GM23338 (cell line): ENCODE results near the gene NDRG2. TPM values are rescaled to one million over a fixed set of nuclear protein-coding genes. Genes with fewer than 3 reads are reported as not detected.
A peak's percentile ranks its signal among the peaks of the same experiment; 100 is the strongest.

Experiments
- ATAC-seq: fragments of 200-7000 bp; cut with Tn5 transposase; 3 replicates; pipeline ENCODE4 v1.9.1; 2020
- DNase-seq: peaks from one replicate; pipeline ENCODE4 v3.0.0-alpha.2; 2015; ENCODE audit warnings: low spot score
- H2AFZ ChIP-seq: fragments of 200-600 bp; sonication (generic); 2 replicates; pipeline ENCODE4 v1.8.0; 2016; ENCODE audit warnings: antibody characterized with exemption, mild to moderate bottlenecking, moderate library complexity
- H3F3A ChIP-seq: fragments of 200-600 bp; sonication (generic); replicated peaks from 2 replicates; pipeline ENCODE4 v1.8.0; 2017; ENCODE audit warnings: antibody characterized with exemption, mixed run types, low read depth
- H3K27ac ChIP-seq: fragments of 200-600 bp; sonication (generic); 2 replicates; pipeline ENCODE4 v1.6.1; 2016; ENCODE audit warnings: low read depth
- H3K27me3 ChIP-seq: fragments of 200-600 bp; sonication (generic); 2 replicates; pipeline ENCODE4 v1.8.0; 2016; ENCODE audit warnings: mild to moderate bottlenecking, mixed run types, moderate library complexity; ENCODE audit not compliant: insufficient read depth
- H3K36me3 ChIP-seq: fragments of 200-600 bp; sonication (generic); 2 replicates; pipeline ENCODE4 v1.8.0; 2016; ENCODE audit warnings: mild to moderate bottlenecking; ENCODE audit not compliant: insufficient read depth
- H3K4me1 ChIP-seq: fragments of 200-600 bp; sonication (generic); 2 replicates; pipeline ENCODE4 v1.8.0; 2016; ENCODE audit warnings: mild to moderate bottlenecking, moderate library complexity; ENCODE audit not compliant: insufficient read depth
- H3K4me2 ChIP-seq: fragments of 200-600 bp; sonication (generic); 2 replicates; pipeline ENCODE4 v1.7.1; 2017; ENCODE audit warnings: mixed run types
- H3K4me3 ChIP-seq: fragments of 200-600 bp; sonication (generic); 2 replicates; pipeline ENCODE4 v1.6.1; 2016; ENCODE audit warnings: mixed run types
- H3K79me2 ChIP-seq: fragments of 200-600 bp; sonication (generic); replicated peaks from 2 replicates; pipeline ENCODE4 v1.8.0; 2017; ENCODE audit warnings: mild to moderate bottlenecking; ENCODE audit not compliant: insufficient read depth
- H3K9me2 ChIP-seq: fragments of 200-600 bp; sonication (generic); 2 replicates; pipeline ENCODE4 v1.8.0; 2017; ENCODE audit not compliant: insufficient read depth
- H4K20me1 ChIP-seq: fragments of 200-600 bp; sonication (generic); replicated peaks from 2 replicates; pipeline ENCODE4 v1.8.0; 2017; ENCODE audit warnings: mild to moderate bottlenecking; ENCODE audit not compliant: insufficient read depth
- H3K27ac Mint-ChIP-seq: 2 replicates; pipeline ENCODE4 v1.8.0; 2020; ENCODE audit warnings: inconsistent platforms, mild to moderate bottlenecking, moderate library complexity, mixed read lengths
- H3K27me3 Mint-ChIP-seq: 3 replicates; pipeline ENCODE4 v1.8.0; 2022; ENCODE audit warnings: low read depth, mild to moderate bottlenecking, moderate library complexity, mixed read lengths, inconsistent platforms; ENCODE audit not compliant: insufficient read depth, poor library complexity
- H3K36me3 Mint-ChIP-seq: 3 replicates; pipeline ENCODE4 v1.8.0; 2021; ENCODE audit warnings: low read depth, mild to moderate bottlenecking, inconsistent platforms, moderate library complexity, mixed read lengths
- H3K4me1 Mint-ChIP-seq: 3 replicates; pipeline ENCODE4 v1.8.0; 2020; ENCODE audit warnings: mild to moderate bottlenecking, inconsistent platforms, mixed read lengths
- H3K4me3 Mint-ChIP-seq: 3 replicates; pipeline ENCODE4 v1.8.0; 2021; ENCODE audit warnings: moderate library complexity, mild to moderate bottlenecking, inconsistent platforms, mixed read lengths
- H3K9me3 Mint-ChIP-seq: 3 replicates; pipeline ENCODE4 v1.8.0; 2020; ENCODE audit warnings: moderate library complexity, mild to moderate bottlenecking, inconsistent platforms, mixed read lengths
- ETS1 ChIP-seq: IDR thresholded peaks from 2 replicates; pipeline ENCODE4 v1.6.1; 2016; ENCODE audit warnings: antibody characterized with exemption
- EZH2 ChIP-seq: fragments of 200-600 bp; sonication (generic); IDR thresholded peaks from one replicate; pipeline ENCODE4 v1.8.0; 2017; ENCODE audit warnings: antibody characterized with exemption, mild to moderate bottlenecking, low read depth; ENCODE audit not compliant: unreplicated experiment
- JUNB ChIP-seq: IDR thresholded peaks from one replicate; pipeline ENCODE4 v1.6.1; 2016; ENCODE audit warnings: antibody characterized with exemption; ENCODE audit not compliant: unreplicated experiment
- POLR2AphosphoS5 ChIP-seq: IDR thresholded peaks from 2 replicates; pipeline ENCODE4 v1.6.1; 2016; ENCODE audit warnings: antibody characterized with exemption, low read depth
- REST ChIP-seq: IDR thresholded peaks from one replicate; pipeline ENCODE4 v1.6.1; 2018; ENCODE audit warnings: antibody characterized with exemption; ENCODE audit not compliant: unreplicated experiment
- ZNF114 ChIP-seq: fragments of 250-450 bp; sonication (Bioruptor Pico); IDR thresholded peaks from 2 replicates; pipeline ENCODE4 v1.5.0; 2020; ENCODE audit warnings: mild to moderate bottlenecking, moderate library complexity
- ZNF331 ChIP-seq: fragments of 250-450 bp; sonication (Bioruptor Pico); IDR thresholded peaks from 2 replicates; pipeline ENCODE4 v1.5.0; 2020; ENCODE audit warnings: low read depth, mild to moderate bottlenecking, moderate library complexity
- ZNF462 ChIP-seq: fragments of 250-450 bp; sonication (Bioruptor Pico); IDR thresholded peaks from 2 replicates; pipeline ENCODE4 v1.5.0; 2020; ENCODE audit warnings: mild to moderate bottlenecking, moderate library complexity
- long read RNA-seq: library from polyadenylated mRNA; unstranded; transcript quantifications from one replicate; pipeline ENCODE4 v2.0.0, GENCODE V29; 2020; ENCODE audit not compliant: unreplicated experiment
- polyA plus RNA-seq: library from polyadenylated mRNA; unstranded; fragments of >200 nt; fragmentation: Nextera tagmentation; extraction: Ambion mirVana; gene quantifications from 2 replicates; pipeline ENCODE4 v1.2.1, GENCODE V29; 2016
- total RNA-seq: library from RNA; depleted of rRNA; stranded (reverse); fragments of >200 nt; shearing (Covaris generic); gene quantifications from 2 replicates; pipeline ENCODE4 v1.2.3, GENCODE V29; 2014; rRNA removed

Gene NDRG2
- 15.2 and 20.6 TPM in 2 replicates for total RNA-seq
- 8.8 and 10.5 TPM in 2 replicates for polyA plus RNA-seq
- long read RNA-seq, partial matches to known transcripts: 0 of 17 reads
- long read RNA-seq, other reads (novel, unspliced or antisense): 6 of 17 reads

- H3K4me2 ChIP-seq: peak within 1 kb of the TSS; percentile 97
- peaks cover 7% of the 10 kb centered on the region; the same call in 1 of the 2 replicates for H3F3A ChIP-seq
- H4K20me1 ChIP-seq: no peaks in the 10 kb centered on the region
- ATAC-seq (peak; percentile 79), DNase-seq (peak; percentile 95)
- peaks cover 31% of the 10 kb centered on the region for H3K27me3 Mint-ChIP-seq
- no peaks in the 10 kb centered on the region; the same call in 1 of the 2 replicates for H3K79me2 ChIP-seq
- H3K27ac Mint-ChIP-seq: peak within 1 kb of the TSS; percentile 91
- peaks cover 39% of the 10 kb centered on the region for H3K4me1 Mint-ChIP-seq
- no peaks in the 10 kb centered on the region for H3K9me2 ChIP-seq
- peak within 1 kb of the TSS; percentile 95; the same call in 1 of the 2 replicates for H2AFZ ChIP-seq
- peak within 1 kb of the TSS; percentile 91 for H3K4me3 Mint-ChIP-seq
- no peaks in the 10 kb centered on the region; the same call in 2 of the 3 replicates for H3K9me3 Mint-ChIP-seq
- TF ChIP-seq ZNF331 (CRISPR knock-in tag) (no peak), POLR2AphosphoS5 (peak; percentile 45)
- H3K27me3 ChIP-seq: peaks cover 30% of the 10 kb centered on the region
- peak within 1 kb of the TSS; percentile 70 for H3K4me3 ChIP-seq
- H3K36me3 Mint-ChIP-seq: peaks cover 16% of the 10 kb centered on the region
- H3K36me3 ChIP-seq: no peaks in the 10 kb centered on the region
- H3K4me1 ChIP-seq: peaks cover 31% of the 10 kb centered on the region
- peak within 1 kb of the TSS; percentile 94 for H3K27ac ChIP-seq
Observed at GRCh38 chr14:21024585-21025370, at the start of gene NDRG2. Gene NDRG2 (minus strand): TSS chr14:21025061. CDS start chr14:21023315, 1,746 bp downstream.

GRCh38 chr14:21073921-21074320, 49.1 kb upstream of the NDRG2 start:
- no peak overlapping the region for H3K27ac ChIP-seq
- H2AFZ ChIP-seq: no peak overlapping the region
- Mint-ChIP-seq H3K4me1 (peaks cover 19% of the 10 kb centered on the region), H3K9me3 (no peaks in the 10 kb centered on the region; the same call in 1 of the 3 replicates), H3K36me3 (peaks cover 64% of the 10 kb centered on the region), H3K4me3 (no peak overlapping the region), H3K27me3 (peaks cover 21% of the 10 kb centered on the region), H3K27ac (no peak overlapping the region)
- peaks cover 4% of the 10 kb centered on the region for H3K27me3 ChIP-seq
- DNase-seq (no peak), ATAC-seq (no peak)
- peaks cover 6% of the 10 kb centered on the region for H3K79me2 ChIP-seq
- H3K36me3 ChIP-seq: peaks cover 12% of the 10 kb centered on the region; the same call in 1 of the 2 replicates
- H4K20me1 ChIP-seq: peaks cover 3% of the 10 kb centered on the region; the same call in 1 of the 2 replicates
- peaks cover 17% of the 10 kb centered on the region for H3F3A ChIP-seq
- H3K9me2 ChIP-seq: no peaks in the 10 kb centered on the region
- no peak overlapping the region for H3K4me2 ChIP-seq
- H3K4me1 ChIP-seq: peaks cover 13% of the 10 kb centered on the region
- no peak overlapping the region for H3K4me3 ChIP-seq
- no peak for TF ChIP-seq ETS1
- no peak for TF ChIP-seq ZNF114 (CRISPR knock-in tag)
- no peak for TF ChIP-seq EZH2
- TF ChIP-seq REST: no peak
- no peak for TF ChIP-seq POLR2AphosphoS5
- TF ChIP-seq ZNF462: no peak
- TF ChIP-seq ZNF331 (CRISPR knock-in tag): no peak
- TF ChIP-seq JUNB: no peak
